LNCAP (cell line): ENCODE results near the gene ENGASE.

Source experiments
- TF ChIP-seq, protein P1 (sequence below): fragments of 450-650 bp; IDR thresholded peaks from 2 replicates; pipeline ENCODE4 v1.5.1; 2017; ENCODE audit warnings: mild to moderate bottlenecking

Gene ENGASE

GRCh38 chr17:79064026-79064425 is 10.6 kb upstream of the ENGASE start:
- TF ChIP-seq, protein P1, sequence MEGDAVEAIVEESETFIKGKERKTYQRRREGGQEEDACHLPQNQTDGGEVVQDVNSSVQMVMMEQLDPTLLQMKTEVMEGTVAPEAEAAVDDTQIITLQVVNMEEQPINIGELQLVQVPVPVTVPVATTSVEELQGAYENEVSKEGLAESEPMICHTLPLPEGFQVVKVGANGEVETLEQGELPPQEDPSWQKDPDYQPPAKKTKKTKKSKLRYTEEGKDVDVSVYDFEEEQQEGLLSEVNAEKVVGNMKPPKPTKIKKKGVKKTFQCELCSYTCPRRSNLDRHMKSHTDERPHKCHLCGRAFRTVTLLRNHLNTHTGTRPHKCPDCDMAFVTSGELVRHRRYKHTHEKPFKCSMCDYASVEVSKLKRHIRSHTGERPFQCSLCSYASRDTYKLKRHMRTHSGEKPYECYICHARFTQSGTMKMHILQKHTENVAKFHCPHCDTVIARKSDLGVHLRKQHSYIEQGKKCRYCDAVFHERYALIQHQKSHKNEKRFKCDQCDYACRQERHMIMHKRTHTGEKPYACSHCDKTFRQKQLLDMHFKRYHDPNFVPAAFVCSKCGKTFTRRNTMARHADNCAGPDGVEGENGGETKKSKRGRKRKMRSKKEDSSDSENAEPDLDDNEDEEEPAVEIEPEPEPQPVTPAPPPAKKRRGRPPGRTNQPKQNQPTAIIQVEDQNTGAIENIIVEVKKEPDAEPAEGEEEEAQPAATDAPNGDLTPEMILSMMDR: no peak

- TF ChIP-seq, protein P1: peak; percentile 63
These were observed 9.4 kb upstream of the ENGASE start for GRCh38 chr17:79065105-79065670.

GRCh38 chr17:79066963-79067362 is 7.7 kb upstream of the ENGASE start:
- TF ChIP-seq, protein P1: no peak

- TF ChIP-seq, protein P1: no peak
These were observed 4.3 kb upstream of the ENGASE start for GRCh38 chr17:79070266-79070880.

DNA sequence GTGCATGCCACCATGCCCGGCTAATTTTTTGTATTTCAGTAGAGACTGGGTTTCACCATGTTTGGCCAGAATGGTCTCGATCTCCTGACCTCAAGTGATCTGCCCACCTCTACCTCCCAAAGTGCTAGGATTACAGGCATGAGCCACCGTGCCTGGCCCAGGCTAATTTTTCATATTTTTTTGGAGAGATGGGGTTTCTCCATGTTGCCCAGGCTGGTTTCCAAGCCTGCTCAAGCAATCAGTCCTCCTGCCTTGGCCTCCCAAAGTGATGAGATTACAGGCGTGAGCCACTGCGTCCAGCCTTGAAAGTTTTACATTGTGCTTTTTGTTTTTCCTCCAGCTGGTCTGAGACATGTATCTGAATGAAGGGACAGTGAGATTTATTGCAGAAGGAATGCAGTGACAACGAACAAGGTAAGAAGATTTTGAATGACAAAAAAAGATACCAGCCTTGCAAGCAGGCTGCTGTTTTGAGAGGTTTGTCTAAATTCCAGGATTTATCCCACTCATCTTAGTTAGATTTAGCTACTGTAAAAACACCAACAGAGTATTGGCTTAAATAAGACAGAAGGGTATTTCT is 3.4 kb upstream of the ENGASE start:
- TF ChIP-seq, protein P1: no peak

- TF ChIP-seq, protein P1: no peak
These were observed 2.1 kb upstream of the ENGASE start for GRCh38 chr17:79072544-79072943.

GRCh38 chr17:79073016-79073705 is 1.5 kb upstream of the ENGASE start:
- TF ChIP-seq, protein P1: no peak
